HG03439 (cell line): ENCODE results near the gene TXNDC2.

Experiments used
- ATAC-seq: cut with Tn5 transposase; IDR thresholded peaks from one replicate; pipeline ENCODE4 v1.9.1; 2021; ENCODE audit warnings: mild to moderate bottlenecking, moderate library complexity; ENCODE audit not compliant: unreplicated experiment

Gene TXNDC2

DNA sequence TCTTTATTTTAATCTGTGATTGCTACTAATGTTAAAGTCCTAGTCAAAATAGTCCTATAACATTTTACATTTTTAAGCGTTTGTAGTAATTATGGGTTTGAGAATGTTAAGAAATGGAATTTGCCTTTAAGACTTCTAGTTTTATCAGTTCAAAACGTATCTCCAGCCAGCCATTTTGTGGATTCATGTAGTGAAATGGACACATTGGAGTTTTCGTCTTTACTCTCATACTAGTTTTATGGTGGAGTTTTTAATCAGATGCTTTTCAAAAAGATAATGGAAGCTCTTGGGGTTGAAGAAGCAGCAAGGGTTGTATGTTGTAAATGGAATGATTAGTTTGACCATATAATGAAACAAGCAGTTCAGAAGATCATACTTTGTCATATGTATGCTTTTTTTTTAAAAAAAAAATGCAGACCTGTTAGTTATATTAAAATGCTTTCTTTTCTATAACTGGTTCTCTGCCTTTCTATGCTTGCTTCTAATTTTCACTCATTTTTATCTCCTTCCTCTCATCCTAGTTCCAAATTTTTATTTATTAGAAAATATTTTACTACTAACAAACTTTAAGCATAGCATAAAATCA is 44.6 kb downstream of the TXNDC2 start:
- no peak for ATAC-seq

DNA sequence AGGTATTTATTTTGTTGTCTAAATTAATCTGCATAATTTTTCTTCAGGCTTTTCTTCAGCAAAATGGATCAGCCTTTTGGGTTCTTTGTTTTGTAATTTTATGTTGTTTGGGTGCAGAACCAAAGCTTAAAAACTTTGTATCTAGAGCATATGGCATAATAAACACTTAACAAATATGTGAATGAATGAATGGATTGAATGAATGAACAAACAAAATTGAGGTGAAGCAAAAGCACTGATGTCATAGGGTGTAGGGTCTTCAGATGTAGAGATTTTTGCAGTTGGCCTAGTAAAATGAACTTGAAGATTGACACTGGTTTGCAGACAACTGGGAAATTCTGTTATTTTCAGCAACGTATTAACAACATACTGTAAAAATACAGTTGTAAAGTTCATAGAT is 45.4 kb downstream of the TXNDC2 start:
- ATAC-seq = no peak

DNA sequence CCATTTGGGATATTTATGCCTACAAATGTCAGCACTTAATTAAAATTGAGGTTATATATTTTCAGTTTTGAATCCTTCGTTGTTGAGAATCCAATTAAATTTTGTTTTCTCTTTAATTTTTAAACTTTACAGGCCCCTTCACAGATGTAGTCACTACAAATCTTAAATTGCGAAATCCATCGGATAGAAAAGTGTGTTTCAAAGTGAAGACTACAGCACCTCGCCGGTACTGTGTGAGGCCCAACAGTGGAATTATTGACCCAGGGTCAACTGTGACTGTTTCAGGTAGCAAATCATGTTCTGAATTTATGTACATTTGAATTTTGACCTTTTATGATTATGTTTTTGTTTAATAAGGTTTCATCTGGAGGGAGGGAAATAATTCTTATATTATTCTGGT is 45.9 kb downstream of the TXNDC2 start:
- ATAC-seq = no peak

DNA sequence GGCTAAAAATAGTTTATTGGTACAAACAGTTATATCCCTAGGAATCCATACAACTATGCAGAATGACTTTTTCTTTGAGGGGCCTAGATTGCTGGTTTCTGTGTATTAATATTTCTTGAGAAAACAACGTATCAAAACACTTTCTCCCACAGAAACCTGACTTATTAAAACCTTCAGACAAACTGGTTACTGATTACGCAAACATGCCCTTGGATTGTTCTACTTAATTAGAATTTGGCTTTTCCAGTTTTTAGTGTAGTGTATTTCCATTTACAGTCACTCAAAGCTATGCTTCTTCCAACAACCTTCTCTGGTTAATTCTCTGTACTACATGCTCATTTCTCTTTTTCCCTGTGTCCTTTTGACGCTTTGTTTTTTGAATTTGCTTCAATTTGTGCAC is 48.1 kb downstream of the TXNDC2 start:
- ATAC-seq = no peak

DNA sequence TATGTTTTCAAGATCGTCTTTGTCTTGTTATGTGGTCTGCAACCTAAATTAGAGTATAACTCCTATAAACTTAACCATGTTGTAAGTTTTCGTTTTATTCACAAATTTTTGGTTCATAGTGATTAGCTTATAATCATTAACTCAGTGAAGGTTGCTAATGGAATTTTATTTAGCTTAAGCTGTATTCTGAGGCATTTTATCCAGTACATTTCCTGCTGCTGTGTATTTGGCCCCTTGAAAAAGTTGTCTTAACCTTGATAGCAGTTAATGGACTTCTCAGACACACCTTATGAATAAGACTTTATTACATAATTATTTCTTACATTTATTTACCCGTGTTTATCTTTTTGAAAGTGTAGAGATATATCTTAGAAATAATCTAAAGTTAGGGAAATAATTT is 48.5 kb downstream of the TXNDC2 start:
- ATAC-seq = no peak
